Measurements from ENCODE around the gene CALM3. TPM values are rescaled to one million over a fixed set of nuclear protein-coding genes. Genes with fewer than 3 reads are reported as not detected.

CALM3 gene
- total RNA-seq, 4 donors from 2014 or later: 114 to 155 (median 129) TPM

GRCh38 chr19:46639358-46640182 lies 38.4 kb downstream of the CALM3 start:
- H3K36me3 ChIP-seq: no peaks in the 10 kb centered on the region
- TF ChIP-seq CTCF (IDR thresholded peaks at IDR 0.05) (no peak), POLR2AphosphoS5 (IDR thresholded peaks at IDR 0.05) (peak; percentile 66 to 80)
- peak overlapping the region; percentile 84 to 91 (median 90) for H3K27ac ChIP-seq (replicated peaks in 1 of 4)
- intact Hi-C loops (cut with DNase I): no loop called here
- peaks cover 24 to 46% (median 36%) of the 10 kb centered on the region in 4 donors for H3K4me1 ChIP-seq
- 30% methylated on average over 10 of the region's 49 CpGs for WGBS
- H3K27me3 ChIP-seq: peaks cover 0 to 7% (median 0%) of the 10 kb centered on the region in 4 donors
- peak overlapping the region; percentile 52 to 65 (median 58) for H3K4me3 ChIP-seq
- DNase-seq (ENCODE audit: extremely low spot score): no peak
- no peaks in the 10 kb centered on the region for H3K9me3 ChIP-seq

GRCh38 chr19:46640656-46641055 lies 39.5 kb downstream of the CALM3 start:
- Histone ChIP-seq H3K4me1 (peaks cover 18 to 49% (median 40%) of the 10 kb centered on the region in 4 donors), H3K9me3 (no peaks in the 10 kb centered on the region), H3K36me3 (no peaks in the 10 kb centered on the region), H3K27ac (replicated peaks in 1 of 4) (peak overlapping the region in 2 of 4 donors; percentile 88 to 91), H3K4me3 (no peak overlapping the region), H3K27me3 (no peaks in the 10 kb centered on the region)
- intact Hi-C loops (cut with DNase I): no loop called here
- WGBS: 84% methylated on average over 2 of the region's 2 CpGs
- TF ChIP-seq POLR2AphosphoS5 (IDR thresholded peaks at IDR 0.05) (no peak), POLR2A (IDR thresholded peaks at IDR 0.05; ENCODE audit: low read depth) (no peak)
- no peak for DNase-seq (ENCODE audit: extremely low spot score)

DNA sequence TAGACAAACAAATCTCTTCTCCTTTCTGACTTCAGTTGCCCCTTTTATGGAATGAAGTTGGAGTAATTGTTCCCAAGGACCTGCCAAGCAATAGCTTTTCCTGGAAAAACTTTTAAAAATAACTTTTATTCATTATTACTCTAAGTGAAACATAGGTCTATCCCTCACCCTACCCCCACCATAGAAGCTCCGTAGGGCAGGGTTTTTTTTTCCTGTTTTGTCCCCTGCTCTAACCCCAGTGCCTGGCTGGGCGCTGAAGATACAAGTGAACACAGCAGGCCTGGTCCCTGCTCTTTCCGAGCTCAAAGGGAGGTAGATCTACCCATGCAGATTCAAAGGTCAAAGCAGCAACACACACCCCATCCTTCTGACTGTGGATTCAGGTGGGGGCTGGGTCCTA lies 43.6 kb downstream of the CALM3 start:
- DNase-seq (ENCODE audit: extremely low spot score): no peak
- Histone ChIP-seq H3K4me1 (peaks cover 2 to 50% (median 31%) of the 10 kb centered on the region in 4 donors), H3K27me3 (peaks cover 0 to 10% (median 0%) of the 10 kb centered on the region in 4 donors)

GRCh38 chr19:46646402-46646801 lies 45.3 kb downstream of the CALM3 start:
- intact Hi-C loops (cut with DNase I): no loop called here
- DNase-seq (ENCODE audit: extremely low spot score): no peak
- TF ChIP-seq EP300 (IDR thresholded peaks at IDR 0.05) (no peak), POLR2A (IDR thresholded peaks at IDR 0.05; ENCODE audit: low read depth) (no peak), CTCF (IDR thresholded peaks at IDR 0.05) (no peak), POLR2AphosphoS5 (IDR thresholded peaks at IDR 0.05) (no peak)
- WGBS: 77% methylated on average over 3 of the region's 3 CpGs
- no peak overlapping the region for H3K4me3 ChIP-seq
- H3K4me1 ChIP-seq: peaks cover 0 to 42% (median 26%) of the 10 kb centered on the region in 4 donors
- no peaks in the 10 kb centered on the region for H3K9me3 ChIP-seq
- H3K36me3 ChIP-seq: peaks cover 0 to 17% (median 5%) of the 10 kb centered on the region in 4 donors
- H3K27me3 ChIP-seq: peaks cover 0 to 10% (median 0%) of the 10 kb centered on the region in 4 donors
- peak overlapping the region in 3 of 4 donors; percentile 20 to 78 (median 74) for H3K27ac ChIP-seq (replicated peaks in 1 of 4)

More for the DNA sequence above, 43.6 kb downstream of the CALM3 start:
- no peak overlapping the region for H3K4me3 ChIP-seq
- H3K9me3 ChIP-seq: no peaks in the 10 kb centered on the region
- peaks cover 0 to 14% (median 3%) of the 10 kb centered on the region in 4 donors for H3K36me3 ChIP-seq
- no peak for TF ChIP-seq POLR2A (IDR thresholded peaks at IDR 0.05; ENCODE audit: low read depth)
- TF ChIP-seq POLR2AphosphoS5 (IDR thresholded peaks at IDR 0.05): peak in 1 of 2 donors; percentile 59
- intact Hi-C loops (cut with DNase I): no loop called here
- 30% methylated on average over 3 of the region's 3 CpGs for WGBS
- H3K27ac ChIP-seq (replicated peaks in 1 of 4): peak overlapping the region; percentile 67 to 78 (median 73)

DNA sequence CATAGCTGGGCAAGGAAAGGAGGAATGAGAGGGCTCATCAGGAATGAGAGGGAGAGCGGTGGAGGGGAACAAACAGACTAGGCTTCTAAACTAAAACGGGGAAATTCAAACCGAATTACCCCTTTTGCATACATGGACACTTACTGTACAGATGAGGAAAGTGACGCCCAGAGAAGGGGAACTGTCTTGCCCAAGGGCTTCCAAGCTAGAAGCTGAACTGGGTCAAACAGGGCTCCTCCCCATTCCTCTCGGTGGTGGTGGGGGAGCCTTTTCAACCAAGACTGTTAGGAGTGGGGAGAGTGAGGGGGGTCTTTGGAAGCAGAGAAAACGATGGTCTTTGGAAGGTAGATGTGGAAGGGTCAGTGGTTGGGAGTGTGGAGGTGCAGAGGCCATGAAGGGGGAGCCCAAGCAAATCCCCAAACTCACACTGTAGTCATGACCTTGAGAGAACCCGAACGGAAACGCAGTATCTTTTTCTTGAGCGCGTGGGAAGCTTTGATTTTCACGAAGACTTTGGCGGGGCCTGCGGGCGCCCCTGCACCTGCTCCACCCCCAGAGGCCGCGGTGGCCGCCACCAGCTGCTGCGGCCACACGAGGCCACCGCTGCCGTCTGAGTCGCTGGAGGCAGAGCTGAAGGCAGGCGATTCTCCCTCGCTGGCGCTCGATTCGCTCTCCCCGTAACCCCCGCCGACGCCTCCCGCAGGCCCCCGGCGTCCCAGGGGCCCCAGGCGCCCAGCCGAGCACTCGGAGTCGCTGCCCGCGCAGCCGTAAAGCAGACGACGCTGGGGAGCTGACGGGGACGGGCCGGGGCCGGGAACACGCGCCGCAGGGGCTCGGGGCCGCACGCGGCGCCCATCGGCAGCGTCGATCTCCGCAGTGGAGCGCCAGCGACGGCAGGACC lies 47.2 kb downstream of the CALM3 start:
- H3K36me3 ChIP-seq: peaks cover 0 to 29% (median 12%) of the 10 kb centered on the region in 4 donors
- H3K4me3 ChIP-seq: no peak overlapping the region
- WGBS: 60% methylated on average over 31 of the region's 63 CpGs
- no peaks in the 10 kb centered on the region for H3K9me3 ChIP-seq
- H3K27me3 ChIP-seq: peaks cover 0 to 10% (median 0%) of the 10 kb centered on the region in 4 donors
- TF ChIP-seq POLR2A (IDR thresholded peaks at IDR 0.05; ENCODE audit: low read depth) (no peak), POLR2AphosphoS5 (IDR thresholded peaks at IDR 0.05) (no peak), EP300 (IDR thresholded peaks at IDR 0.05) (no peak), CTCF (IDR thresholded peaks at IDR 0.05) (no peak)
- peaks cover 0 to 53% (median 35%) of the 10 kb centered on the region in 4 donors for H3K4me1 ChIP-seq
- peak overlapping the region; percentile 13 to 44 (median 24) for H3K27ac ChIP-seq (replicated peaks in 1 of 4)
- DNase-seq (ENCODE audit: extremely low spot score): no peak
- intact Hi-C loops (cut with DNase I): no loop called here

All from esophagus muscularis mucosa (tissue), 4 donors.